Measurements from ENCODE around the gene PSTPIP2. TPM values are rescaled to one million over a fixed set of nuclear protein-coding genes. Genes with fewer than 3 reads are reported as not detected.

PSTPIP2 gene
- total RNA-seq, 1 experiment from 2014 or later = 3.3 TPM

GRCh38 chr18:45999536-45999935, 72.5 kb downstream of the PSTPIP2 start:
- H3K79me2 ChIP-seq (ENCODE audit: insufficient read depth, low read length) = no peaks in the 10 kb centered on the region
- WGBS (ENCODE audit: extremely low coverage, insufficient read length, low lambda C conversion rate) = no CpG with 5 or more reads among the region's 3 CpGs
- no peak overlapping the region for H3K4me2 ChIP-seq (ENCODE audit: insufficient read depth, insufficient read length, low read length)

More at GRCh38 chr18:45999536-45999935, 72.5 kb downstream of the PSTPIP2 start:
- no peak overlapping the region for H2BK5ac ChIP-seq (ENCODE audit: insufficient read length, low read length)
- TF ChIP-seq CTCF (conservative IDR thresholded peaks at IDR 0.05) = no peak
- H3K9me3 ChIP-seq (ENCODE audit: control insufficient read depth, low read depth, low read length) = no peaks in the 10 kb centered on the region
- Mint-ChIP-seq H3K9me3 (peaks cover 10 to 14% of the 10 kb centered on the region in 2 experiments; a peak in 4 of 5 replicates), H3K4me1 (peaks cover 14% of the 10 kb centered on the region in 2 experiments; a peak in 3 of 4 replicates), H3K4me3 (no peak overlapping the region), H3K27ac (0 out of 7 replicates have a peak overlapping the region, but pooled peaks of 1 of the 3 experiments have one; percentile 10), H3K36me3 (ENCODE audit: insufficient read depth in 1 of 3, low read depth in 3 of 3) (peaks cover 0 to 3% (median 0%) of the 10 kb centered on the region in 3 experiments; a peak in 1 of 7 replicates), H3K27me3 (ENCODE audit: low read depth) (no peaks in the 10 kb centered on the region)
- no peaks in the 10 kb centered on the region for H4K20me1 ChIP-seq (ENCODE audit: control insufficient read depth, insufficient read depth, insufficient read length)
- H3K4ac ChIP-seq (ENCODE audit: low read depth, low read length) = no peak overlapping the region
- no peak overlapping the region for H2AK5ac ChIP-seq (ENCODE audit: insufficient read length, low read length)
- H2BK12ac ChIP-seq (ENCODE audit: insufficient read length, low read depth, low read length) = no peak overlapping the region
- DNase-seq = no peak
- no peak overlapping the region for H2BK15ac ChIP-seq (ENCODE audit: low read depth, low read length)
- no peak overlapping the region for H3K56ac ChIP-seq (ENCODE audit: insufficient read length, low read depth, low read length)
- H2BK20ac ChIP-seq (ENCODE audit: low read depth, low read length, poor library complexity, severe bottlenecking) = no peak overlapping the region
- no peaks in the 10 kb centered on the region for H3K27me3 ChIP-seq (ENCODE audit: insufficient read depth, low read length)
- no peak overlapping the region for H4K5ac ChIP-seq (ENCODE audit: insufficient read length, low read depth, low read length)
- no peak overlapping the region for H4K8ac ChIP-seq (replicated peaks; ENCODE audit: insufficient read length, low read depth, low read length)
- no peak overlapping the region for H3K14ac ChIP-seq (ENCODE audit: insufficient read depth, low read length)
- H2BK120ac ChIP-seq (ENCODE audit: low read depth, low read length, poor library complexity, severe bottlenecking) = no peak overlapping the region
- H2AFZ ChIP-seq (ENCODE audit: low read length) = no peak overlapping the region
- no peak overlapping the region for H3T11ph ChIP-seq (ENCODE audit: low read length)
- H3K18ac ChIP-seq (ENCODE audit: insufficient read length, low read depth, low read length) = no peak overlapping the region
- no peak overlapping the region for H3K9ac ChIP-seq (ENCODE audit: extremely low read depth, insufficient read length, low read length)
- no peak overlapping the region for H4K91ac ChIP-seq (ENCODE audit: insufficient read length, low read depth, low read length)
- H3K79me1 ChIP-seq (ENCODE audit: insufficient read depth, low read depth, low read length, poor library complexity, severe bottlenecking) = no peaks in the 10 kb centered on the region
- no peaks in the 10 kb centered on the region for H3K23me2 ChIP-seq (ENCODE audit: insufficient read length, low read depth, low read length, poor library complexity, severe bottlenecking)
- H3K27ac ChIP-seq (ENCODE audit: insufficient read length, low read depth, low read length) = no peak overlapping the region
- no peak overlapping the region for H3K23ac ChIP-seq (ENCODE audit: insufficient read length, low read depth, low read length)
- H3K4me1 ChIP-seq (ENCODE audit: insufficient read depth, low read length) = no peaks in the 10 kb centered on the region; the same call in 1 of the 2 replicates
